ENCODE results near the gene ST3GAL5. TPM values are rescaled to one million over a fixed set of nuclear protein-coding genes. Genes with fewer than 3 reads are reported as not detected.
"Not testable (repeated sequence)": the region's sequence is repeated elsewhere in the genome, so short reads cannot be mapped to it uniquely, and the experiment has no call there.

ST3GAL5 gene
- total RNA-seq, 1 donor from 2014 or later: 27.3 TPM

DNA sequence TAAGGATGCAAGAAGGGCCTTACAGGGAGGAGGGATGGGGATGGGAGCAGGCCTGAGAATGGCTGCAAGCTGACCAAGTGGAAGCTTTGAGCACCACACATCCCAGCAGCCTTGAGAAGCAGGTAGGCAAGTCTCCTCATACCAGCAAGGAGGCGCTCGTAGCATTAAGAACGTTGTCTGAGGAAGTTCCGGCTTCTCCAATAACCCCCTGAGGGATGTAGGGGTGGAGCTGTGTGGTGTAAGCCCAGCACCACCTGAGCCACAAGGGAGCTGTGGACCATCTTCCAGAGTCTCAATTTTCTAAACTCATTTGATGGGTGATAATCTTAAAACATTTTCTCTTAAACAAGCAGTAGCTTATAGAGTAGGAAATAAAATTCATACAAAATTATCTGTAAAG is 50.6 kb downstream of the ST3GAL5 start:
- H3K36me3 Mint-ChIP-seq (ENCODE audit: insufficient read depth): peaks cover 15% of the 10 kb centered on the region
- no peaks in the 10 kb centered on the region for H3K4me1 Mint-ChIP-seq (ENCODE audit: low read depth)
- H3K27ac Mint-ChIP-seq: no peak overlapping the region
- peaks cover 19% of the 10 kb centered on the region for H3K9me3 Mint-ChIP-seq (ENCODE audit: low read depth)
- no peak overlapping the region for H3K4me3 Mint-ChIP-seq (ENCODE audit: low read depth)
- no peaks in the 10 kb centered on the region for H3K27me3 Mint-ChIP-seq
- no peak for DNase-seq (ENCODE audit: low spot score, unreplicated experiment)
- TF ChIP-seq, protein P1, sequence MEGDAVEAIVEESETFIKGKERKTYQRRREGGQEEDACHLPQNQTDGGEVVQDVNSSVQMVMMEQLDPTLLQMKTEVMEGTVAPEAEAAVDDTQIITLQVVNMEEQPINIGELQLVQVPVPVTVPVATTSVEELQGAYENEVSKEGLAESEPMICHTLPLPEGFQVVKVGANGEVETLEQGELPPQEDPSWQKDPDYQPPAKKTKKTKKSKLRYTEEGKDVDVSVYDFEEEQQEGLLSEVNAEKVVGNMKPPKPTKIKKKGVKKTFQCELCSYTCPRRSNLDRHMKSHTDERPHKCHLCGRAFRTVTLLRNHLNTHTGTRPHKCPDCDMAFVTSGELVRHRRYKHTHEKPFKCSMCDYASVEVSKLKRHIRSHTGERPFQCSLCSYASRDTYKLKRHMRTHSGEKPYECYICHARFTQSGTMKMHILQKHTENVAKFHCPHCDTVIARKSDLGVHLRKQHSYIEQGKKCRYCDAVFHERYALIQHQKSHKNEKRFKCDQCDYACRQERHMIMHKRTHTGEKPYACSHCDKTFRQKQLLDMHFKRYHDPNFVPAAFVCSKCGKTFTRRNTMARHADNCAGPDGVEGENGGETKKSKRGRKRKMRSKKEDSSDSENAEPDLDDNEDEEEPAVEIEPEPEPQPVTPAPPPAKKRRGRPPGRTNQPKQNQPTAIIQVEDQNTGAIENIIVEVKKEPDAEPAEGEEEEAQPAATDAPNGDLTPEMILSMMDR (IDR thresholded peaks at IDR 0.05; ENCODE audit: unreplicated experiment): no peak

DNA sequence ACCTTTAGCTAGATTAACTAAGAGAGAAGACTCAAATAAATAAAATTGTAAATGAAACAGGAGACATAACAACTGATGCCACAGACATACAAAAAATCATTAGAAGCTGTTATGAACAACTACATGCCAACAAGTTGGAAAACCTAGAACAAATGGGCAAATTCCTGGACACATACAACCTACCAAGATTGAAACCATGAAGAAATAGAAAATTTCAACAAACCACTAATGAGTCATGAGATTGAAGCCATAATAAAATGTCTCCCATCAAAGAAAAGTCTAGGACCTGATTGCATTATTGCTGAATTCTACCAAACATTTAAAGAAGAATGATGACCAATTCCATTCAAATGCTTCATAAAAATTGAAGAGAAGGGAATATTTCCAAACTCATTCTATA is 54.3 kb downstream of the ST3GAL5 start:
- Mint-ChIP-seq H3K4me3 (ENCODE audit: low read depth) (no peak overlapping the region), H3K36me3 (ENCODE audit: insufficient read depth) (peaks cover 6% of the 10 kb centered on the region), H3K27me3 (no peaks in the 10 kb centered on the region), H3K4me1 (ENCODE audit: low read depth) (no peaks in the 10 kb centered on the region), H3K27ac (no peak overlapping the region), H3K9me3 (ENCODE audit: low read depth) (peaks cover 19% of the 10 kb centered on the region)
- DNase-seq (ENCODE audit: low spot score, unreplicated experiment): no peak
- TF ChIP-seq, protein P1 (IDR thresholded peaks at IDR 0.05; ENCODE audit: unreplicated experiment): no peak

DNA sequence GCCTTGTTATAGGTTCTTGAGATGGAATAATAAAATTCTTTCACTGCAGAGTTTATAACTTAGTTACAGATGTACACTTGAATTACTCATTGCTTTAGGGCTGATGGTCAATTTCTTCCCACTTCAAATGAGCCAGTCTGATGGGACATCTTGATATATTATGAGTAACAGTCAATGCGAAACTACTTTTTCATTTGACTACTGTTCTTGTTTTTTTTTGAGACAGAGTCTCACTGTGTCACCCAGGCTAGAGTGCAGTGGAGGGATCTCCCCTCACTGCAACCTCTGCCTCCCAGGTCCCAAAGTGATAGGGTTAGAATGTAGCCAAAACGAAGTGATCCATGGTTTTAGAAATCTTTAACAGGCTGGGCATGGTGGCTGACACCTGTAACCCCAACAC is 57.1 kb downstream of the ST3GAL5 start:
- no peak for DNase-seq (ENCODE audit: low spot score, unreplicated experiment)
- Mint-ChIP-seq H3K9me3 (ENCODE audit: low read depth) (peaks cover 19% of the 10 kb centered on the region), H3K4me1 (ENCODE audit: low read depth) (no peaks in the 10 kb centered on the region), H3K27me3 (peaks cover 3% of the 10 kb centered on the region), H3K27ac (no peak overlapping the region), H3K36me3 (ENCODE audit: insufficient read depth) (peaks cover 2% of the 10 kb centered on the region), H3K4me3 (ENCODE audit: low read depth) (no peak overlapping the region)
- TF ChIP-seq, protein P1 (IDR thresholded peaks at IDR 0.05; ENCODE audit: unreplicated experiment): no peak

DNA sequence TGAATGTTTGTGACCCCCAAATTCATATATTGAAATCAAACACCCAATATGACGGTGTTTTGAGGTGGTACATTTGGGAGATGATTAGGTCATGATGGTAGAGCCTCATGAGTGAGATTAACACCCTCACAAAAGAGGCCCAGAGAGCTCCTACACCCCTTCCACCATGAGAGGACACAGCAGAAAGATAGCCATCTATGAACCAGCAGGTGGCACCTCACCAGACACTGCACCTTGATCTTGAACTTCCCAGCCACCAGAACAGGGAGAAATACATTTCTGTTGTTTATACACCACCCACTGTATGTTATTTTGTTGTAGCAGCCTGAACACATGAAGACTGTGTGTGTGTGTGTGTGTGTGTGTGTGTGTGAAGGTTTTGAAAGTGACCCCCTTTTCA is 58.1 kb downstream of the ST3GAL5 start:
- Mint-ChIP-seq H3K27me3 (peaks cover 3% of the 10 kb centered on the region), H3K36me3 (ENCODE audit: insufficient read depth) (peaks cover 2% of the 10 kb centered on the region), H3K9me3 (ENCODE audit: low read depth) (peaks cover 13% of the 10 kb centered on the region), H3K4me1 (ENCODE audit: low read depth) (no peaks in the 10 kb centered on the region), H3K4me3 (ENCODE audit: low read depth) (no peak overlapping the region), H3K27ac (no peak overlapping the region)
- TF ChIP-seq, protein P1 (IDR thresholded peaks at IDR 0.05; ENCODE audit: unreplicated experiment): no peak
- DNase-seq (ENCODE audit: low spot score, unreplicated experiment): no peak

DNA sequence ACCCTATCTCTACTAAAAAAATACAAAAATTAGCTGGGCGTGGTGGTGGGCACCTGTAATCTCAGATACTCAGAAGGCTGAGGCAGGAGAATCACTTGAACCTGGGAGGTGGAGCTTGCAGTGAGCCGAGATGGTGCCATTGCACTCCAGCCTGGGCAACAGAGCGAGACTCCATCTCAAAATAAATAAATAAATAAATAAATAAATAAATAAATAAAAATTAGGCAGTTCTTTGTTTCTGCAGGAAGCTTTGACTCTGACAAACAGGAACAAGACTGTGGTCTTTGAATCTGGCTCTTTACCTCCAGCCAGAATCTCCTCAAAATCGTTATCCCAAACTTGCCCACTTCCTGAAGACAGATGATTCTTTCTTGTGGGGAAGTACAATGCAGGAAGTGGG is 59.4 kb downstream of the ST3GAL5 start:
- H3K27ac Mint-ChIP-seq; H3K36me3 Mint-ChIP-seq (ENCODE audit: insufficient read depth); H3K4me1 Mint-ChIP-seq (ENCODE audit: low read depth); DNase-seq (ENCODE audit: low spot score, unreplicated experiment); H3K4me3 Mint-ChIP-seq (ENCODE audit: low read depth); H3K27me3 Mint-ChIP-seq; H3K9me3 Mint-ChIP-seq (ENCODE audit: low read depth): not testable (repeated sequence)

DNA sequence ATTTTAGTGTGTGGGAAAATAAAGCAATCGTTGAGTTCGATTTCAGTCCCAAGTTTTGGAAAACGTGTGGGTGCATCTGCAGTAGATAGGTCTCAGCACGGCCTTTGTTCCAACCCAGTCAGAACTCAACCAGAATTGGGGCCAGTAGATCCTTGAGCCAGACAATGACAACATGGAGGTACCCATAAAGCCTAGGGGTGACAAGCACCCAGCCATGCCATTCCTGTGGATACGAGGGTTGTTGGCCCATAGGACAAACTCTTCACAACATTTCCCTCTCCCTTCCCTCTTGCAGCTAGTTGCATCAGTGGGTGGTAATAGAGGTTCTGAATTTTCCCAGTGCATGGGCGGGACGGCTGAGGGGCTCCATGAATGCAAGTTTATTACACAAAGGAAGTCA is 60.1 kb downstream of the ST3GAL5 start:
- DNase-seq (ENCODE audit: low spot score, unreplicated experiment): no peak
- Mint-ChIP-seq H3K36me3 (ENCODE audit: insufficient read depth) (no peaks in the 10 kb centered on the region), H3K9me3 (ENCODE audit: low read depth) (no peaks in the 10 kb centered on the region), H3K4me3 (ENCODE audit: low read depth) (no peak overlapping the region), H3K27ac (no peak overlapping the region), H3K27me3 (peaks cover 3% of the 10 kb centered on the region), H3K4me1 (ENCODE audit: low read depth) (no peaks in the 10 kb centered on the region)
- TF ChIP-seq, protein P1 (IDR thresholded peaks at IDR 0.05; ENCODE audit: unreplicated experiment): no peak
